HG03095 (cell line): ENCODE measurements around the gene DPEP1.
"Not testable (repeated sequence)": the region's sequence is repeated elsewhere in the genome, so short reads cannot be mapped to it uniquely, and the experiment has no call there.

ENCODE experiments used
- ATAC-seq: cut with Tn5 transposase; IDR thresholded peaks from one replicate; pipeline ENCODE4 v1.9.1; 2021; ENCODE audit warnings: moderate library complexity; ENCODE audit not compliant: unreplicated experiment

Gene DPEP1

GRCh38 chr16:89613231-89613953 is at the start of gene DPEP1:
DPEP1 (plus strand) TSS chr16:89613642; CDS start chr16:89630411, 16,769 bp downstream.
- no peak for ATAC-seq

GRCh38 chr16:89564476-89565255 is 48.8 kb upstream of the DPEP1 start:
- no peak for ATAC-seq

- ATAC-seq, result no peak
Observed at GRCh38 chr16:89565256-89565505, 48.3 kb upstream of the DPEP1 start.

- no peak for ATAC-seq
Observed at GRCh38 chr16:89565506-89566372, 47.7 kb upstream of the DPEP1 start.

- no peak for ATAC-seq
Observed at GRCh38 chr16:89567656-89568594, 45.5 kb upstream of the DPEP1 start.

GRCh38 chr16:89569506-89570341 is 43.7 kb upstream of the DPEP1 start:
- no peak for ATAC-seq

- no peak for ATAC-seq
Observed at GRCh38 chr16:89570342-89570923, 43.0 kb upstream of the DPEP1 start.

GRCh38 chr16:89570983-89571598 is 42.4 kb upstream of the DPEP1 start:
- not testable (repeated sequence) for ATAC-seq

- ATAC-seq, result no peak
Observed at GRCh38 chr16:89571636-89572035, 41.8 kb upstream of the DPEP1 start.

GRCh38 chr16:89572073-89572484 is 41.4 kb upstream of the DPEP1 start:
- ATAC-seq, result no peak

- no peak for ATAC-seq
Observed at GRCh38 chr16:89572485-89573205, 40.8 kb upstream of the DPEP1 start.

- ATAC-seq, result no peak
Observed at GRCh38 chr16:89573826-89574680, 39.4 kb upstream of the DPEP1 start.

- ATAC-seq, result no peak
Observed at GRCh38 chr16:89574681-89575246, 38.7 kb upstream of the DPEP1 start.

- no peak for ATAC-seq
Observed at GRCh38 chr16:89575247-89576152, 37.9 kb upstream of the DPEP1 start, which contains the start of gene CPNE7. CPNE7 (plus strand) TSS chr16:89575758; CDS start chr16:89575898, 140 bp downstream.

- ATAC-seq, result no peak
Observed at GRCh38 chr16:89576153-89577054, 37.0 kb upstream of the DPEP1 start.
